ENCODE data around the gene KIF26A. TPM values are rescaled to one million over a fixed set of nuclear protein-coding genes. Genes with fewer than 3 reads are reported as not detected.

KIF26A gene
- total RNA-seq, 2 donors from 2014 or later: 5.0 to 6.9 TPM

- intact Hi-C loops (cut with DNase I): no loop called here
- peak; percentile 43 for DNase-seq (ENCODE audit: low spot score)
These were observed 19.3 kb upstream of the KIF26A start for GRCh38 chr14:104119119-104119487.

GRCh38 chr14:104119488-104120251 lies 18.7 kb upstream of the KIF26A start:
- intact Hi-C loops (cut with DNase I): no loop called here
- DNase-seq (ENCODE audit: low spot score): peak; percentile 49

GRCh38 chr14:104120281-104120741 lies 18.1 kb upstream of the KIF26A start:
- peak; percentile 52 for DNase-seq (ENCODE audit: low spot score)
- intact Hi-C loops (cut with DNase I): no loop called here

GRCh38 chr14:104121142-104121541 lies 17.2 kb upstream of the KIF26A start:
- intact Hi-C loops (cut with DNase I): no loop called here
- DNase-seq (ENCODE audit: low spot score): peak; percentile 25

GRCh38 chr14:104123879-104124278 lies 14.5 kb upstream of the KIF26A start:
- DNase-seq (ENCODE audit: low spot score): no peak
- intact Hi-C loops (cut with DNase I): no loop called here

- intact Hi-C loops (cut with DNase I): no loop called here
- DNase-seq (ENCODE audit: low spot score): no peak
These were observed 13.4 kb upstream of the KIF26A start for GRCh38 chr14:104125011-104125410.

- DNase-seq (ENCODE audit: low spot score): peak; percentile 18
- intact Hi-C loops (cut with DNase I): no loop called here
These were observed 11.6 kb upstream of the KIF26A start for GRCh38 chr14:104126753-104127152.

- DNase-seq (ENCODE audit: low spot score): no peak
- intact Hi-C loops (cut with DNase I): no loop called here
These were observed 9.4 kb upstream of the KIF26A start for GRCh38 chr14:104128981-104129380.

GRCh38 chr14:104129556-104129955 lies 8.8 kb upstream of the KIF26A start:
- intact Hi-C loops (cut with DNase I): no loop called here
- no peak for DNase-seq (ENCODE audit: low spot score)

- peak; percentile 67 for DNase-seq (ENCODE audit: low spot score)
- intact Hi-C loops (cut with DNase I): loop anchor here in 1 of 2 donors (5.0 kb wide), 1 partner anchor 54 kb away; no protein-coding TSS in a partner anchor
These were observed 7.3 kb upstream of the KIF26A start for GRCh38 chr14:104130974-104131651.

- intact Hi-C loops (cut with DNase I): loop anchor here in 1 of 2 donors (5.0 kb wide), 1 partner anchor 55 kb away; no protein-coding TSS in a partner anchor
- peak; percentile 50 for DNase-seq (ENCODE audit: low spot score)
These were observed 6.2 kb upstream of the KIF26A start for GRCh38 chr14:104131968-104132732.

- peak; percentile 64 for DNase-seq (ENCODE audit: low spot score)
- intact Hi-C loops (cut with DNase I): loop anchor here in 1 of 2 donors (5.0 kb wide), 1 partner anchor 56 kb away; no protein-coding TSS in a partner anchor
These were observed 5.4 kb upstream of the KIF26A start for GRCh38 chr14:104132981-104133380.

GRCh38 chr14:104133496-104133895 lies 4.9 kb upstream of the KIF26A start:
- intact Hi-C loops (cut with DNase I): loop anchor here in 1 of 2 donors (5.0 kb wide), 1 partner anchor 56 kb away; no protein-coding TSS in a partner anchor
- DNase-seq (ENCODE audit: low spot score): peak; percentile 74

GRCh38 chr14:104134061-104134965 lies 4.1 kb upstream of the KIF26A start:
- DNase-seq (ENCODE audit: low spot score): peak; percentile 70
- intact Hi-C loops (cut with DNase I): loop anchor here in 1 of 2 donors (5.0 kb wide), 1 partner anchor 57 kb away; no protein-coding TSS in a partner anchor

GRCh38 chr14:104135121-104135903 lies 3.1 kb upstream of the KIF26A start:
- intact Hi-C loops (cut with DNase I): loop anchor here (5.0 kb wide), 3 partner anchors 427 to 503 kb away; no protein-coding TSS in a partner anchor
- peak; percentile 77 for DNase-seq (ENCODE audit: low spot score)

GRCh38 chr14:104135904-104136471 lies 2.4 kb upstream of the KIF26A start:
- intact Hi-C loops (cut with DNase I): loop anchor here (5.0 kb wide), 3 partner anchors 426 to 504 kb away; no protein-coding TSS in a partner anchor
- peak; percentile 68 for DNase-seq (ENCODE audit: low spot score)
